ENCODE measurements around the gene SLCO2A1. TPM values are rescaled to one million over a fixed set of nuclear protein-coding genes. Genes with fewer than 3 reads are reported as not detected.

Gene SLCO2A1
- total RNA-seq, 3 donors from 2014 or later: 34.3 to 72.2 (median 67.7) TPM

GRCh38 chr3:134020135-134020680 lies 9.5 kb downstream of the SLCO2A1 start:
- intact Hi-C loops (cut with DNase I, micrococcal nuclease): no loop called here

GRCh38 chr3:134018850-134019249 lies 10.9 kb downstream of the SLCO2A1 start:
- Histone ChIP-seq H3K4me1 (ENCODE audit: low read depth) (no peaks in the 10 kb centered on the region), H3K4me3 (no peak overlapping the region), H3K36me3 (ENCODE audit: low read depth) (no peaks in the 10 kb centered on the region), H3K9me3 (no peaks in the 10 kb centered on the region)
- DNase-seq: no peak
- intact Hi-C loops (cut with DNase I, micrococcal nuclease): no loop called here
- ATAC-seq: no peak
- no peak for TF ChIP-seq CTCF (IDR thresholded peaks at IDR 0.05)

More at GRCh38 chr3:134020135-134020680, 9.5 kb downstream of the SLCO2A1 start:
- Histone ChIP-seq H3K4me1 (ENCODE audit: low read depth) (no peaks in the 10 kb centered on the region), H3K4me3 (no peak overlapping the region), H3K9me3 (no peaks in the 10 kb centered on the region), H3K36me3 (ENCODE audit: low read depth) (no peaks in the 10 kb centered on the region)
- no peak for TF ChIP-seq CTCF (IDR thresholded peaks at IDR 0.05)
- ATAC-seq: no peak
- DNase-seq: no peak

- Histone ChIP-seq H3K36me3 (ENCODE audit: low read depth) (no peaks in the 10 kb centered on the region), H3K4me3 (no peak overlapping the region), H3K9me3 (no peaks in the 10 kb centered on the region), H3K4me1 (ENCODE audit: low read depth) (no peaks in the 10 kb centered on the region)
- no peak for ATAC-seq
- intact Hi-C loops (cut with DNase I, micrococcal nuclease): no loop called here
- no peak for DNase-seq
- no peak for TF ChIP-seq CTCF (IDR thresholded peaks at IDR 0.05)
Observed at GRCh38 chr3:134018406-134018805, 11.3 kb downstream of the SLCO2A1 start.

DNA sequence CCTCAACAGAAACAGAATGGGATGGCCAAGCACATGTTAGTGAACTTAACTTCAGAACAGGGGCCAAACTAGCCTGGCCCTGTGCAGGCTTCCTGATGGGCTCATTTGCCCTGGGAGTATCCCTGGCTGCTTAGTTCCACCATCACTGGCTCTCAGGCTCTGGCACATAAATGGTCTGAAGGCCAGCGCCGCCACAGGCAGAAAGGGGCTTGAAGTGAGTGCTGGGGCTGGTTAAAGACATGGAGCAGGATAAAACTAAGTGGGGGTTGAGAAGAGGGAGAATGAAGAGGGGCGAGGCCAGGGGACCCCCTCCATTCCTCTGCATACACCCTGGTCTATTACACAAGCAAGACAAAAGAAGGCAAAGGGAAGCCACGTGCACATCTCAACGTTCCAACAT lies 12.2 kb downstream of the SLCO2A1 start:
- no peaks in the 10 kb centered on the region for H3K4me1 ChIP-seq (ENCODE audit: low read depth)
- no peak overlapping the region for H3K4me3 ChIP-seq
- no peaks in the 10 kb centered on the region for H3K36me3 ChIP-seq (ENCODE audit: low read depth)
- no peak for TF ChIP-seq CTCF (IDR thresholded peaks at IDR 0.05)
- DNase-seq: no peak
- intact Hi-C loops (cut with DNase I, micrococcal nuclease): no loop called here
- H3K9me3 ChIP-seq: no peaks in the 10 kb centered on the region
- no peak for ATAC-seq

GRCh38 chr3:134014270-134014669 lies 15.5 kb downstream of the SLCO2A1 start:
- ATAC-seq (no peak), DNase-seq (no peak)
- Histone ChIP-seq H3K36me3 (ENCODE audit: low read depth) (no peaks in the 10 kb centered on the region), H3K4me3 (no peak overlapping the region), H3K4me1 (ENCODE audit: low read depth) (no peaks in the 10 kb centered on the region), H3K9me3 (no peaks in the 10 kb centered on the region)
- no peak for TF ChIP-seq CTCF (IDR thresholded peaks at IDR 0.05)
- intact Hi-C loops (cut with DNase I, micrococcal nuclease): no loop called here

DNA sequence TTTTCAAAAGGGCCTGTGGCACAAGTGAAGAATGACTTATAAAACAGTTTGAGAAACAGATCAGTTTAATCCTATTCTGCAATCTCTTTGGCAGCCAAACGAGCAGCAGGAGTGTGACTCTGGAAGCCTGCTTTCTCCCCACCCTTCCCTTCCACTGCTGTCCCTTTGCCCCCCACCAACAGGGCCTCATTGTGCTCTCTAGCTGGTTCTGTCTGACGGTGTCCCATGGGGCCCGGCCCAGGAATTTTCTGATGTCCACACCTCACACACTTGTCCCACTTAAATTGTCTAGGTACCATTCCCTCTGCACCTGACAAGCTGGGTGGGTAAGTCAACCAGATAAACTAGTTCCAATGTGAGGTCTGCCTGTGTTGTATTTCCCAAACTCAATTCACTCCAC lies 16.4 kb downstream of the SLCO2A1 start:
- Histone ChIP-seq H3K4me3 (no peak overlapping the region), H3K36me3 (ENCODE audit: low read depth) (no peaks in the 10 kb centered on the region), H3K4me1 (ENCODE audit: low read depth) (no peaks in the 10 kb centered on the region), H3K9me3 (no peaks in the 10 kb centered on the region)
- TF ChIP-seq CTCF (IDR thresholded peaks at IDR 0.05): no peak
- intact Hi-C loops (cut with DNase I, micrococcal nuclease): no loop called here
- DNase-seq: no peak
- ATAC-seq: no peak

Data from mucosa of descending colon (tissue), 3 donors.